Prostate gland (tissue), 2 donors: ENCODE data around the gene RSPRY1. TPM values are rescaled to one million over a fixed set of nuclear protein-coding genes. Genes with fewer than 3 reads are reported as not detected.

Experiments used
- DNase-seq: peaks from one replicate; pipeline ENCODE4 v3.0.0-alpha.2; 2019; ENCODE audit warnings: low spot score
- H3K27ac ChIP-seq, 2 donors: fragments of 200-600 bp; sonication (generic); 2 replicates each; pipeline ENCODE4 v1.5.1; 2017 to 2019
- H3K27me3 ChIP-seq: fragments of 200-600 bp; sonication (generic); replicated peaks from 2 replicates; pipeline ENCODE4 v1.5.1; 2019; ENCODE audit not compliant: insufficient read depth
- H3K36me3 ChIP-seq, 2 donors: fragments of 200-600 bp; sonication (generic); 1 replicate in 1 of 2; 2 replicates in 1 of 2; pipeline versions ENCODE4 v1.5.1 to v1.8.1; 2017 to 2019
- H3K4me1 ChIP-seq: fragments of 200-600 bp; sonication (generic); replicated peaks from 2 replicates; pipeline ENCODE4 v1.5.1; 2019
- H3K4me3 ChIP-seq, 2 donors: fragments of 200-600 bp; sonication (generic); 2 replicates each; pipeline ENCODE4 v1.5.1; 2017 to 2019
- H3K9me3 ChIP-seq: fragments of 200-600 bp; sonication (generic); 2 replicates; pipeline ENCODE4 v1.5.1; 2017
- POLR2A ChIP-seq: fragments of 450-650 bp; IDR thresholded peaks from one replicate; pipeline ENCODE4 v1.6.1; 2016; ENCODE audit warnings: antibody characterized with exemption, mild to moderate bottlenecking
- POLR2AphosphoS5 ChIP-seq: sonication (generic); formaldehyde crosslinking; IDR thresholded peaks from one replicate; pipeline ENCODE4 v1.6.1; 2017; ENCODE audit warnings: antibody characterized with exemption
- WGBS: methylation state at CpG from one replicate; pipeline ENCODE4 v1.1.5; 2018; 5-methylcytosine and 5-hydroxymethylcytosine counted together
- intact Hi-C: fragments of 100-400 bp; cut with DNase I; formaldehyde crosslinking; loops from one replicate; pipeline ENCODE4 v1.14.2; 2022
- total RNA-seq, 2 donors: library from RNA; depleted of rRNA; stranded (reverse); fragments of >200 nt; gene quantifications; one replicate each; pipeline ENCODE4 v1.1.0, GENCODE V29; 2016
- TF ChIP-seq, protein P1 (sequence below), 4 experiments: fragments of 200-600 bp in 2 of 4; fragments of 450-650 bp in 2 of 4; sonication (generic) in 2 of 4; IDR thresholded peaks; 1 replicate in 3 of 4; 2 replicates in 1 of 4; pipeline ENCODE4 v1.5.1; 2016 to 2019; ENCODE audit warnings: antibody characterized with exemption in 4 of 4, mild to moderate bottlenecking in 2 of 4, moderate library complexity in 2 of 4

RSPRY1 gene
- total RNA-seq, 2 donors from 2014 or later, result 35.8 to 45.3 TPM

GRCh38 chr16:57276596-57276995, 90.5 kb downstream of the RSPRY1 start:
- WGBS, result 37% methylated on average over 5 of the region's 5 CpGs
- Histone ChIP-seq H3K9me3 (no peaks in the 10 kb centered on the region), H3K4me1 (no peaks in the 10 kb centered on the region), H3K4me3 (no peak overlapping the region), H3K36me3 (no peaks in the 10 kb centered on the region), H3K27me3 (no peaks in the 10 kb centered on the region), H3K27ac (no peak overlapping the region)
- DNase-seq, result peak; percentile 51
- intact Hi-C loops, result no loop called here
- TF ChIP-seq, protein P1, sequence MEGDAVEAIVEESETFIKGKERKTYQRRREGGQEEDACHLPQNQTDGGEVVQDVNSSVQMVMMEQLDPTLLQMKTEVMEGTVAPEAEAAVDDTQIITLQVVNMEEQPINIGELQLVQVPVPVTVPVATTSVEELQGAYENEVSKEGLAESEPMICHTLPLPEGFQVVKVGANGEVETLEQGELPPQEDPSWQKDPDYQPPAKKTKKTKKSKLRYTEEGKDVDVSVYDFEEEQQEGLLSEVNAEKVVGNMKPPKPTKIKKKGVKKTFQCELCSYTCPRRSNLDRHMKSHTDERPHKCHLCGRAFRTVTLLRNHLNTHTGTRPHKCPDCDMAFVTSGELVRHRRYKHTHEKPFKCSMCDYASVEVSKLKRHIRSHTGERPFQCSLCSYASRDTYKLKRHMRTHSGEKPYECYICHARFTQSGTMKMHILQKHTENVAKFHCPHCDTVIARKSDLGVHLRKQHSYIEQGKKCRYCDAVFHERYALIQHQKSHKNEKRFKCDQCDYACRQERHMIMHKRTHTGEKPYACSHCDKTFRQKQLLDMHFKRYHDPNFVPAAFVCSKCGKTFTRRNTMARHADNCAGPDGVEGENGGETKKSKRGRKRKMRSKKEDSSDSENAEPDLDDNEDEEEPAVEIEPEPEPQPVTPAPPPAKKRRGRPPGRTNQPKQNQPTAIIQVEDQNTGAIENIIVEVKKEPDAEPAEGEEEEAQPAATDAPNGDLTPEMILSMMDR (IDR thresholded peaks at IDR 0.05), result no peak
- TF ChIP-seq POLR2A (no peak), POLR2AphosphoS5 (peak; percentile 40)

DNA sequence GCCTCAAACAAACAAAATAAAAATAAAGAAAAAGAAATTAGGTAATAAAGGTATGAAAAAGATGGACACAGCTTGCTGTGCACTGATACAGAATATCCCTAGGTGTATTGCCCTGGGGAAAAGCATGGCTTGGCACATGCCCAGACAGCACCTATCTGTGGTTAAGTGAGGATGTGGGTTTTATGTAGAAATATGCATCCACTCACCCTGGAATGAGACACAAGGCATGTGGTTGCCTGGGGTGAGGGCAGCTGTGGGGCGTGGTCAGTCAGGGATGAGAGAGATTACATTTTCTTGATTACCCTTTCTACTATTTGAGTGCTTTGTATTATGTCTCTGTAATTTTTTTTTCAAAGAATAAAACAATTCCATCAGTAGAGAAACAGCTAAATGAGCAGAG, 91.5 kb downstream of the RSPRY1 start:
- H3K4me3 ChIP-seq, result no peak overlapping the region
- no peaks in the 10 kb centered on the region for H3K27me3 ChIP-seq
- TF ChIP-seq POLR2AphosphoS5, result no peak
- TF ChIP-seq, protein P1 (IDR thresholded peaks at IDR 0.05), result no peak
- no peak for TF ChIP-seq POLR2A
- no peaks in the 10 kb centered on the region for H3K4me1 ChIP-seq
- intact Hi-C loops, result no loop called here
- no peaks in the 10 kb centered on the region for H3K9me3 ChIP-seq
- 67% methylated on average over 1 of the region's 1 CpG for WGBS
- H3K27ac ChIP-seq, result no peak overlapping the region
- no peaks in the 10 kb centered on the region for H3K36me3 ChIP-seq
- DNase-seq, result no peak

DNA sequence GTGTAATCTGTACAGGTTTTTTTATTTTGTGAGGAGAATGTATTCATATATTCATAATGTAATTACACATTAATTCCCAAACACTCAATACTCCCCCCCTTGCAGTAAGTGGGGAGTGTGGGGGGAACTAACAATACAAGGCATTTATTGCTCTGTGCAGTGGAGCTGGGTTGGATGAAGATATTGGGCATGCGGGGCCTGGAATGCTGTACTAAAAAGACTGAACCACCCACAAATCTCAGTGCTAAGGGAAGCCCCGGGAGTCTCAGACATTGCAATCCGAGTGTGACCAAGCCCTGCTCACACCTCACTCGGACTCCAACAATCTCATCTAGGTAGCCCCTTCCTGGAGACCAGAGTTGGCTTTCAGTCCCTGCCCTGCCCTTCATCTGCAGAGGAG, 92.4 kb downstream of the RSPRY1 start:
- WGBS, result 43% methylated on average over 4 of the region's 4 CpGs
- H3K4me3 ChIP-seq, result no peak overlapping the region

DNA sequence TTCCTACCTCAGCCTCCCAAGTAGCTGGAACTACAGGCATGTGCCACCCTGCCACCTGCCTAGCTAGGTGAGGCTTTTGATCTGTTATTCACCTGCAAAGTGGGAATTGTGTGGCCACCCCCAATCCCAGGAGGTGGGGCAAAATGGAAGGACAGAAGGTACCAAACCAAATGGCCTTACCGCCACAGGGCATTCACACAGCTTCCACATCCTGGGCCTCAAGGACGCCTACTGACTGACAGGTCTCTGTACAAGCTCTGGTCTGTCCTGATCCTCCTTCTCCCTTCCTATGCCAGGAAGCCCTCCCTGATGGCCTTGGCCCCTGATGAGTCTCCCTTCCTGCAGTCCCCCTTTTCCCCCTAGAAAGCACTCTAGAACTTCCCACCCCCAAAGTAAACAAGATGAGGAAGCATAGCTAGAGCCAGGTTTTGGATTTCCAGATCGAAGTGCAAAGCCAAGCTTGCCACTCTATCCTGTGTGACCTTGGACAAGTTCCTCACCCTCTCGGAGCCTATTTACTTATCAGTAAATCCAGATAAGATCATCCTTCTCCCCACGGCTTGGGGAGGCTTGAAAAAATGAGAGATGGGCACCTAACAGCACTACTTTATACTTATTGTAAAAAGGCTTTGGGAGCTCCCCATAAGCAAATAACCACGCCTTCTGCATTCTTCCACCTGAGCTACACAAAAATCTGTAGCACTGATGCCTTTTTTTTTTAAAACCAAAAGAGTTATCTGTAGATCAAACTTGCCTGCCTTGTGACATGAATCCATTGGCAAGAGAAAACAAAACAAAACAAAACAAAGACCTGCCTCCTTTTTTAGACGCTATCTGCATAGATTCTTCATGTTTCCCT, 93.9 kb downstream of the RSPRY1 start:
- no peak for DNase-seq
- Histone ChIP-seq H3K36me3 (no peaks in the 10 kb centered on the region), H3K9me3 (no peaks in the 10 kb centered on the region), H3K4me1 (no peaks in the 10 kb centered on the region), H3K27ac (no peak overlapping the region), H3K27me3 (no peaks in the 10 kb centered on the region), H3K4me3 (no peak overlapping the region)
- TF ChIP-seq POLR2AphosphoS5 (no peak), POLR2A (no peak)
- TF ChIP-seq, protein P1 (IDR thresholded peaks at IDR 0.05), result no peak
- WGBS, result 57% methylated on average over 7 of the region's 7 CpGs
- intact Hi-C loops, result loop anchor here (5.0 kb wide), 1 partner anchor 33 kb away; the partner anchor contains the start of gene ARL2BP

More for the DNA sequence above, 92.4 kb downstream of the RSPRY1 start:
- H3K27me3 ChIP-seq, result no peaks in the 10 kb centered on the region
- TF ChIP-seq, protein P1 (IDR thresholded peaks at IDR 0.05), result no peak
- TF ChIP-seq POLR2AphosphoS5 (no peak), POLR2A (no peak)
- no peak for DNase-seq
- H3K9me3 ChIP-seq, result no peaks in the 10 kb centered on the region
- no peaks in the 10 kb centered on the region for H3K4me1 ChIP-seq
- no peak overlapping the region for H3K27ac ChIP-seq
- H3K36me3 ChIP-seq, result no peaks in the 10 kb centered on the region
- intact Hi-C loops, result no loop called here

- no peak for DNase-seq
- intact Hi-C loops, result loop anchor here (5.0 kb wide), 1 partner anchor 34 kb away; the partner anchor contains the start of gene ARL2BP
- Histone ChIP-seq H3K4me1 (no peaks in the 10 kb centered on the region), H3K27ac (no peak overlapping the region), H3K27me3 (no peaks in the 10 kb centered on the region), H3K9me3 (no peaks in the 10 kb centered on the region), H3K4me3 (no peak overlapping the region), H3K36me3 (no peaks in the 10 kb centered on the region)
- WGBS, result 90% methylated on average over 3 of the region's 3 CpGs
- TF ChIP-seq, protein P1 (IDR thresholded peaks at IDR 0.05), result no peak
- TF ChIP-seq POLR2AphosphoS5, result no peak
- TF ChIP-seq POLR2A, result no peak
Measured at GRCh38 chr16:57281791-57282190, 95.7 kb downstream of the RSPRY1 start.
